Measurements from ENCODE around the gene FHL2. TPM values are rescaled to one million over a fixed set of nuclear protein-coding genes. Genes with fewer than 3 reads are reported as not detected.

The FHL2 gene
- total RNA-seq, 4 donors from 2014 or later = 14.9 to 31.8 (median 21.4) TPM

- Histone ChIP-seq H3K27ac (no peak overlapping the region), H3K9me3 (no peaks in the 10 kb centered on the region), H3K36me3 (no peaks in the 10 kb centered on the region), H3K4me3 (no peak overlapping the region), H3K4me1 (peaks cover 26 to 34% of the 10 kb centered on the region in 2 donors), H3K27me3 (no peaks in the 10 kb centered on the region)
- ATAC-seq (no peak), DNase-seq (no peak)
- in situ Hi-C loops (cut with MboI; ENCODE audit: low sequenced_read_pairs in 4 of 4) = no loop called here
- TF ChIP-seq CTCF (IDR thresholded peaks at IDR 0.05 in 4 of 5, conservative IDR thresholded peaks at IDR 0.05 in 1 of 5) (no peak), POLR2A (IDR thresholded peaks at IDR 0.05) (no peak)
- intact Hi-C loops (cut with DNase I; ENCODE audit: low total_unique reads) = no loop called here
Measured at GRCh38 chr2:105324101-105324500, 74.8 kb downstream of the FHL2 start.

GRCh38 chr2:105323111-105323510 is 75.7 kb downstream of the FHL2 start:
- intact Hi-C loops (cut with DNase I; ENCODE audit: low total_unique reads) = no loop called here
- no peaks in the 10 kb centered on the region for H3K36me3 ChIP-seq
- no peaks in the 10 kb centered on the region for H3K9me3 ChIP-seq
- H3K27ac ChIP-seq = no peak overlapping the region
- DNase-seq (no peak), ATAC-seq (no peak)
- peaks cover 18 to 25% of the 10 kb centered on the region in 2 donors for H3K4me1 ChIP-seq
- no peaks in the 10 kb centered on the region for H3K27me3 ChIP-seq
- TF ChIP-seq CTCF (IDR thresholded peaks at IDR 0.05 in 4 of 5, conservative IDR thresholded peaks at IDR 0.05 in 1 of 5) (no peak), POLR2A (IDR thresholded peaks at IDR 0.05) (no peak)
- in situ Hi-C loops (cut with MboI; ENCODE audit: low sequenced_read_pairs in 4 of 4) = no loop called here
- no peak overlapping the region for H3K4me3 ChIP-seq

GRCh38 chr2:105321875-105322646 is 76.8 kb downstream of the FHL2 start:
- intact Hi-C loops (cut with DNase I; ENCODE audit: low total_unique reads) = no loop called here

GRCh38 chr2:105320651-105321215 is 78.1 kb downstream of the FHL2 start:
- H3K36me3 ChIP-seq = no peaks in the 10 kb centered on the region
- H3K27me3 ChIP-seq = no peaks in the 10 kb centered on the region
- peak overlapping the region in 1 of 4 donors; percentile 2 for H3K4me3 ChIP-seq
- no peak for DNase-seq
- H3K4me1 ChIP-seq = peaks cover 17 to 20% of the 10 kb centered on the region in 2 donors
- in situ Hi-C loops (cut with MboI; ENCODE audit: low sequenced_read_pairs in 4 of 4) (no loop called here), intact Hi-C loops (cut with DNase I; ENCODE audit: low total_unique reads) (no loop called here)
- ATAC-seq = peak; percentile 82 to 95
- peak overlapping the region; percentile 44 to 73 (median 56) for H3K27ac ChIP-seq
- TF ChIP-seq POLR2A (IDR thresholded peaks at IDR 0.05) (no peak), CTCF (IDR thresholded peaks at IDR 0.05 in 4 of 5, conservative IDR thresholded peaks at IDR 0.05 in 1 of 5) (no peak)
- H3K9me3 ChIP-seq = no peaks in the 10 kb centered on the region

More at GRCh38 chr2:105321875-105322646, 76.8 kb downstream of the FHL2 start:
- Histone ChIP-seq H3K27ac (no peak overlapping the region), H3K36me3 (no peaks in the 10 kb centered on the region), H3K4me3 (no peak overlapping the region), H3K4me1 (peaks cover 15 to 16% of the 10 kb centered on the region in 2 donors), H3K27me3 (no peaks in the 10 kb centered on the region), H3K9me3 (no peaks in the 10 kb centered on the region)
- no peak for ATAC-seq
- TF ChIP-seq CTCF (IDR thresholded peaks at IDR 0.05 in 4 of 5, conservative IDR thresholded peaks at IDR 0.05 in 1 of 5) = no peak
- TF ChIP-seq POLR2A (IDR thresholded peaks at IDR 0.05) = no peak
- in situ Hi-C loops (cut with MboI; ENCODE audit: low sequenced_read_pairs in 4 of 4) = no loop called here
- DNase-seq = no peak

All from gastrocnemius medialis (tissue), 4 donors.